IPS DF 6.9 (cell line): ENCODE measurements around the gene ZEB2.

Source experiments
- DNase-seq: peaks from one replicate; pipeline ENCODE4 v3.0.0-alpha.2; 2013; ENCODE audit warnings: low read depth, low spot score
- H3K27ac ChIP-seq: one replicate; pipeline ENCODE4 v1.5.1; 2013; ENCODE audit warnings: low read length, control low read depth
- H3K27me3 ChIP-seq: 2 replicates; pipeline ENCODE4 v1.6.1; 2013; ENCODE audit warnings: mild to moderate bottlenecking, low read length; ENCODE audit not compliant: control insufficient read depth, insufficient read depth
- H3K36me3 ChIP-seq: 2 replicates; pipeline ENCODE4 v1.6.1; 2013; ENCODE audit warnings: low read length; ENCODE audit not compliant: control insufficient read depth, insufficient read depth
- H3K4me1 ChIP-seq: 2 replicates; pipeline ENCODE4 v1.6.1; 2013; ENCODE audit warnings: low read length; ENCODE audit not compliant: control insufficient read depth, insufficient read depth
- H3K4me3 ChIP-seq: 2 replicates; pipeline ENCODE4 v1.5.1; 2013; ENCODE audit warnings: mild to moderate bottlenecking, low read length
- H3K9me3 ChIP-seq: 2 replicates; pipeline ENCODE4 v1.6.1; 2013; ENCODE audit warnings: low read length, inconsistent platforms; ENCODE audit not compliant: control insufficient read depth, insufficient read depth
- WGBS: extraction: QIAGEN DNeasy Blood & Tissue Kit; methylation state at CpG from one replicate; pipeline ENCODE4 v1.1.7; 2013; ENCODE audit warnings: mixed read lengths, missing lambda C conversion rate; ENCODE audit not compliant: insufficient read length, insufficient coverage; 5-methylcytosine and 5-hydroxymethylcytosine counted together

ZEB2 gene

DNA sequence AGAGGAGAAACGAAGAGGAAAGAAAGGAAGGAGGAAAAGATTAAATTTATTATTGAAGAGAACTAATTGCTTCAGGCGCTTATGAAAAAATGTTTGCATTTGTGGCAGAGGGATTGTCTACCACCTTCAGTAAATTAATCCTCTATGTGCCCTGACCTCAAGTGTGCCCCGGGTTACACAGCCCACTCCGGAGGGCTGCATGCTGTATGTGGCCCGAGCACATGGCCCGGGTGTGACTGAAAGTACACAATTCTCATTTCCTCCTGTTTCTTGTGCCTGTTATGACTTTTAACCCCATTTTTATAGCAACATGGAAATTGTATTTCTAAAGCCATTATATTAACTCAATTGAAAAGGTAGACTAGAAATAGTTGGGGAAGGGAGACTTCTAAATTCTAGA lies 38.8 kb downstream of the ZEB2 start:
- H3K36me3 ChIP-seq, result no peaks in the 10 kb centered on the region
- no peak overlapping the region for H3K27ac ChIP-seq
- no peak overlapping the region for H3K4me3 ChIP-seq
- DNase-seq, result no peak
- no peaks in the 10 kb centered on the region for H3K9me3 ChIP-seq
- H3K27me3 ChIP-seq, result no peaks in the 10 kb centered on the region
- WGBS, result 100% methylated on average over 2 of the region's 6 CpGs
- peaks cover 3% of the 10 kb centered on the region; the same call in 1 of the 2 replicates for H3K4me1 ChIP-seq

DNA sequence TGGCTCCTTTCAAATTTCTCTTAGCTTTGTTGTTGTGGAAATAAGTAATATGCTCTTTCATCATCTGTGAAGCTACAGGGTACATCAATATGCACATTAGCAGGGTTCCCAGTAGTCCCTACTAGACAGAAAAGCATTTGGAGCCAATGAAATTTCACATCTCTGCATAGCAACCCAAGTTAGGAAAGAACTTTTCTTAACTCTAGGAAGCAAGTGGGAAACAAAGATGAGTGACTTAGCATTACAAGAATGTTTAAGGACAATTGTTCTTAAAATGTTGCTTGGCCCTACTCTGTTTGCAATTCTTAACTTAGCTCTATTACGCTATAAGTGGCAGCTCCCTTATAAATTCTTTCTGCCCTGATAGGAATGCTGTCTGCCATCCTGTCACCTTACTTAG lies 39.6 kb downstream of the ZEB2 start:
- Histone ChIP-seq H3K36me3 (no peaks in the 10 kb centered on the region), H3K4me3 (no peak overlapping the region), H3K9me3 (no peaks in the 10 kb centered on the region), H3K27me3 (no peaks in the 10 kb centered on the region), H3K4me1 (peaks cover 3% of the 10 kb centered on the region; the same call in 1 of the 2 replicates), H3K27ac (no peak overlapping the region)
- no peak for DNase-seq
- WGBS, result no CpG with 5 or more reads among the region's 1 CpG

DNA sequence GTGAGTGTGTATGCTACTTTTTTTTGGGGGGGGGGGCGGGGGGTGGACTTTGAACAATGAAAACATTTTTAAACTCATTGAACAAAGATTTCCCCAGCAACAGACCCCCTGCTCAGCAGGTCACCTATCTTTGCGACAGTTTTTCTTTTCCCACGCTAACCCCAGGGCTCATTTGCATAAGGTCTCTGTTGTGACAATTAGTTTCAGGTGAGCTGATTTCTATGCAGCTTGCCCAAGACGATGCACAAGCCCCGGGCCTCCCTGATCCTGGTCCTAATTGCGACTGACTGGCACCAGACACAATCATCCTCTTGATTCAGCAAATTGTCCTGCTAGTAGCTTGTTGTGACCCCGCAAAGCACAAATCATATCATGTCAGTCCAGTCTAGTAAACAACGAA lies 40.3 kb downstream of the ZEB2 start:
- Histone ChIP-seq H3K4me3 (no peak overlapping the region), H3K27ac (no peak overlapping the region), H3K4me1 (peaks cover 3% of the 10 kb centered on the region; the same call in 1 of the 2 replicates), H3K27me3 (no peaks in the 10 kb centered on the region), H3K36me3 (no peaks in the 10 kb centered on the region), H3K9me3 (no peaks in the 10 kb centered on the region)
- DNase-seq, result no peak
- no CpG with 5 or more reads among the region's 8 CpGs for WGBS

DNA sequence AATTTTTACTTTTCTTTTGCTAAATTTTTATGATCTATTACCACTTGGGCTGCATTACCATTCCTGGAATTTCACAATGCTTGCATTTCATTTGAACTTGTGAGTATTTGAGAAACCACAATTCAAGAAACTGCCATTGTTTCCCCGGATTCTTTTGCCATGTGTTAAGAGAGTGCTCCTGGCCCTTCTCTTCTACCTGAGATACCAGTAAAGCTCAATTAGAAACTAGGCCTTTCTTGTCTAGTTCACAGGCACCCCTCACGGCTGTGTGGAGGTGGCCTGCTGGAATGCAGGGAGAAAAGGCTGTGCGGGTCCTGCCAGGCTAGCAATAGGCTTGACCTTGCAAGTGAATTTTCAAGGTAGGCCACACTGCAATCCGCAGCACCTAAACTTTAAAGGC lies 40.8 kb downstream of the ZEB2 start:
- no peak for DNase-seq
- H3K4me1 ChIP-seq, result peaks cover 3% of the 10 kb centered on the region; the same call in 1 of the 2 replicates
- H3K27me3 ChIP-seq, result no peaks in the 10 kb centered on the region
- H3K9me3 ChIP-seq, result no peaks in the 10 kb centered on the region
- H3K4me3 ChIP-seq, result no peak overlapping the region
- no CpG with 5 or more reads among the region's 4 CpGs for WGBS
- no peaks in the 10 kb centered on the region for H3K36me3 ChIP-seq
- H3K27ac ChIP-seq, result no peak overlapping the region

DNA sequence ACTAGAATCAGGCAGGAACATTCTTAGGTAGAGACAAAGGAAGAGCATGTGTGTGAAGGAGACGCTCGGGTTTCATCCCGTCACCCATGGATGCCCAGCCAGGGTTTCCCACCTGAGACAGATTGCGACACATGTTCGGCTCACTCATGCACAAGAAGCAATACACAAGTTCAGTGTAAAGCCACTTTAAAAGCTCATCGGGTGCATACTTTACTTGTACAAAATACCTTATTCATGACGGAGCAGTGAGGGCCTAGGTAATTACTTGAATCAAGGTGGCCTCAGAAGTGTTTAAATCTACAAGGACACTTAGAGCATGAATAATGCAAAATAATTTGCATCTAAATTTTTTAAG lies 42.0 kb downstream of the ZEB2 start:
- Histone ChIP-seq H3K36me3 (no peaks in the 10 kb centered on the region), H3K27me3 (no peaks in the 10 kb centered on the region), H3K27ac (no peak overlapping the region), H3K4me1 (peaks cover 3% of the 10 kb centered on the region; the same call in 1 of the 2 replicates), H3K9me3 (no peaks in the 10 kb centered on the region), H3K4me3 (no peak overlapping the region)
- DNase-seq, result no peak
- no CpG with 5 or more reads among the region's 7 CpGs for WGBS

DNA sequence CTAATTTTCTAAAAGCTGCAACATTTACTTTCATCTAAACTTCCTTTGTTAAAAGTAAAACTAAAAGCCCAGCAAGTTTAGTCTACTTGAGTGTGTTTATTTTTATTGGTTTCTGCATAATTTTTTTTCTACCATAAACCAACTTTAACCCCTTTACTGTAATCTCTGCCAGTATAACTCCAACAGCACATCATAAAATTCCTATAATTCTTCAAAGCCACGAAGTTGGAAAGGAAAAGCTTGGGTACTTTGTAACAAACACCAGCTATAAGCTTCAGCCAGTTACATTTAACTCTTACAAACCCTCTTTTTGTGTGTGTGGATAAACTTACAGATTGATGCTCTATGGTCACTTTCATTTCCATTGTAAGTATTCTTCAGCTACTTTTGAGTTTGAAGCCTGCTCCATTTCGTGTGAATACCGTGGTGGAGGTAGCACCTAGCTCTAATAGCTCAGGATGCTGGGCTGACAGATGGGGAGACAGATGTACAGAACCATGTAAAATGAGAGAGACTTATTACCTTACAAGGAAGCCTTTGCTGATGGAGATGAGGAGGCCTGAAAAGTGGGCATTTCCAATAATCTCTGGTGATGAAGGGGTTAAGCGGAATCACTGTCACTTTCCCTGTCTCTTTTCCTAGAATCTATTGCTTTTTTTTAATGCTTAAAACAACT lies 42.5 kb downstream of the ZEB2 start:
- WGBS, result no CpG with 5 or more reads among the region's 4 CpGs
- no peak overlapping the region for H3K27ac ChIP-seq
- no peaks in the 10 kb centered on the region for H3K36me3 ChIP-seq
- H3K4me1 ChIP-seq, result peaks cover 3% of the 10 kb centered on the region; the same call in 1 of the 2 replicates
- H3K4me3 ChIP-seq, result no peak overlapping the region
- H3K9me3 ChIP-seq, result no peaks in the 10 kb centered on the region
- DNase-seq, result no peak
- H3K27me3 ChIP-seq, result no peaks in the 10 kb centered on the region

DNA sequence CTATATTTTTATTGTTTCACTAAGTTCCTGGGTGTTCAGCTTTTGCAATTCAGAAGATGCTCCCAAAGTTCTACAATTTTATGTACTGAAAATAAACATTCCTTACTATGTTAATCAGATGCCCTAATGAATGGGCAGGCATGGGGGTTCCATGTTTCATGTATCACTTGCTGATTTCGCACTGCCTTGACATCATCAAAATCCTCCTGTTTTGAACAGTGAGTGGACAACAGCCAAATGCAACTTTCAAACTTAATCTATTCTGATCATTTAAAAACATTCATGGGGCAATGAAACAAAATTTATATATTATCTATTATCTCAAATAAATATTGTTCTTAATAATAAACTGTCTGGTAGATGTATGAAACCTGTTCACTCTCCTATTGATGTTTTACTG lies 43.2 kb downstream of the ZEB2 start:
- no peaks in the 10 kb centered on the region for H3K36me3 ChIP-seq
- no peak for DNase-seq
- WGBS, result no CpG with 5 or more reads among the region's 1 CpG

DNA sequence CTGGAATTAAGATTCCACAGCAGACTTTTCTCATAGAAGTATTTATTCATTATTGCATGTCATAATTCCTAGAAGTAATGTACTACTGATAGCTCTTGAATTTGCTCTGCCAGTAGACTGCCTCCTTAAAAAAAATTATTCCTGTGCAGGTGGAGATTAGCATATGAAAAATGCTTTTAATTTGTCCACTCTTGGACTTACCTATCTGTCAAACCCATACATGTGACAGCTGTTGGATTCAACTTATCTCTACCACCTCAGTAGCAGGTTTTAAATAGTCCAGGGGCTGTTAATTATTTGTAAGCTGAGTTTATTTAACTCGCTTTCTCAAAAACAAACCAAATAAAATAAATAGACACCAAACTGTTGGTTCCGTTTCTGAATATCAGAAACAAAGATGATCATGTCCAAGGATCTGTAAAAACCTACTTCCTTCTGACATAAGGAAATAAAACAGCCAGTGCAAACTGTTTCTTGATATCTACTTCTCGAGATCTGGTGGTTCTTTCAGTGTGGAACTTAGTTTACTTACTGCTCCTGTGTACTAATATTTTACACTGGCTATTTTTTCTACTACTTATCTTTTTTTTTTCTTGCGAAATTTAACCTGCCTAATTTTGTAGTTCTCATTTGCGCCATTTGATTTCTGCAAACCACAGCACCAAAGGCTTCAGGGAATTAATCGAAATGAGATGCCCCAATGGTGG lies 44.2 kb downstream of the ZEB2 start:
- no peaks in the 10 kb centered on the region for H3K9me3 ChIP-seq
- H3K27ac ChIP-seq, result no peak overlapping the region
- no peaks in the 10 kb centered on the region for H3K36me3 ChIP-seq
- H3K4me3 ChIP-seq, result no peak overlapping the region
- no peaks in the 10 kb centered on the region for H3K27me3 ChIP-seq
- DNase-seq, result no peak
- peaks cover 2% of the 10 kb centered on the region; the same call in 1 of the 2 replicates for H3K4me1 ChIP-seq
- WGBS, result no CpG with 5 or more reads among the region's 6 CpGs

More for the DNA sequence above, 43.2 kb downstream of the ZEB2 start:
- no peaks in the 10 kb centered on the region for H3K9me3 ChIP-seq
- no peaks in the 10 kb centered on the region for H3K27me3 ChIP-seq
- H3K4me3 ChIP-seq, result no peak overlapping the region
- H3K27ac ChIP-seq, result no peak overlapping the region
- H3K4me1 ChIP-seq, result peaks cover 3% of the 10 kb centered on the region; the same call in 1 of the 2 replicates

DNA sequence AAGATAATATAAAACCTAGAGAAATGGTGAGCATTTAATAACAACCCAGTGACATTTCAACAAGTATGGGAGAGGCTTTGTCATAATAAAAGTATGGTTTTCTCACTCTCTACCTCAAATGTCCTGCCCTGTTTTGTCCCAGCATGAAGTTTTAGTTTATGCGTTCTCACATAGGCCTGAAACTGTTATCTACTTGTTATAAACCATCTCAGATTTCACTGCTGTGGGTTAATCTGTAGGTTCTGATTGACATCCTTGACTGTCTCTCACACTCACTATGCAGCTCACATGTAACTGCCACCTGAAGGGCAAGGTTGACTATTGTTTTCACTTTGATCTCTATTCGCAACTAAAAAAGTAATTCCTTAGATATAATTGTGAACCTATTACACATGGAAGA lies 44.9 kb downstream of the ZEB2 start:
- H3K4me3 ChIP-seq, result no peak overlapping the region
- H3K4me1 ChIP-seq, result peaks cover 2% of the 10 kb centered on the region; the same call in 1 of the 2 replicates
- no peak for DNase-seq
- no CpG with 5 or more reads among the region's 2 CpGs for WGBS
- no peaks in the 10 kb centered on the region for H3K36me3 ChIP-seq
- no peaks in the 10 kb centered on the region for H3K27me3 ChIP-seq
- H3K9me3 ChIP-seq, result no peaks in the 10 kb centered on the region
- H3K27ac ChIP-seq, result no peak overlapping the region

DNA sequence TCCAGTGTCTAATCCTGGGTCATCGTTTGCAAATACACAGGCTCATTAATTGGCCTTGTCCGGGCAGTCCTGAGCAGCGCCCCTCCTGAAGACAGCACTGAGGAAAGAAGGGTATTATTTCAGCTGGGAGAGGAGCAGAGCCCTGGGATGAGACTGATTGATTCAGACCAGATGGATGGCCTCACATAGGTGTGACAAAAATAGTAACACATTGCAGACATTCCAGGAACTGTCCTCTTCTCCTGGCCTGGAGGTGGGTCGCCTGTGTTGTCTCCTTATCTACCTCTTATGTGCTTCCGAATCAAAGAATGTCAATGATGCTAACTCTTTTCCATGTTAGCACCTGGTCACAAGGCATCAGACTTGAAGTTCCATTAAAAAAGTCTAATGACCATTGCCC lies 45.9 kb downstream of the ZEB2 start:
- Histone ChIP-seq H3K4me1 (peaks cover 2% of the 10 kb centered on the region; the same call in 1 of the 2 replicates), H3K27ac (no peak overlapping the region), H3K27me3 (no peaks in the 10 kb centered on the region), H3K9me3 (no peaks in the 10 kb centered on the region), H3K4me3 (no peak overlapping the region), H3K36me3 (no peaks in the 10 kb centered on the region)
- no peak for DNase-seq
- WGBS, result no CpG with 5 or more reads among the region's 5 CpGs
